Transverse colon (tissue), 3 donors: ENCODE results near the gene RASSF10.

Experiments used
- CTCF ChIP-seq, 5 experiments: fragments of 200-600 bp in 3 of 5; fragments of 450-650 bp in 2 of 5; sonication (generic) in 3 of 5; IDR thresholded peaks; 1 replicate in 2 of 5; 2 replicates in 3 of 5; pipeline ENCODE4 v1.5.1; 2016 to 2017; ENCODE audit warnings: antibody characterized with exemption in 5 of 5, inconsistent platforms in 3 of 5, mild to moderate bottlenecking in 2 of 5, moderate library complexity in 1 of 5
- EP300 ChIP-seq: sonication (generic); formaldehyde crosslinking; IDR thresholded peaks from one replicate; pipeline ENCODE4 v1.6.1; 2017; ENCODE audit warnings: antibody characterized with exemption, low read depth
- POLR2A ChIP-seq: fragments of 450-650 bp; IDR thresholded peaks from one replicate; pipeline ENCODE4 v1.6.1; 2016; ENCODE audit warnings: antibody characterized with exemption, mild to moderate bottlenecking, moderate library complexity

- TF ChIP-seq POLR2A (no peak), CTCF (IDR thresholded peaks at IDR 0.05) (no peak), EP300 (no peak)
Measured at GRCh38 chr11:12966002-12966401, 43.1 kb upstream of the RASSF10 start.
